Measurements from ENCODE around the gene TOP2A.
"Not testable (repeated sequence)": the region's sequence is repeated elsewhere in the genome, so short reads cannot be mapped to it uniquely, and the experiment has no call there.

The TOP2A gene

GRCh38 chr17:40425741-40426140, 8.0 kb upstream of the TOP2A start:
- DNase-seq: no peak

GRCh38 chr17:40422990-40423633, 5.4 kb upstream of the TOP2A start:
- DNase-seq: peak; percentile 19

GRCh38 chr17:40419559-40420331, 2.0 kb upstream of the TOP2A start:
- no peak for DNase-seq

- DNase-seq: no peak
Observed at GRCh38 chr17:40418428-40418706, 671 bp upstream of the TOP2A start.

- DNase-seq: peak; percentile 18
Observed at GRCh38 chr17:40417258-40417608, 463 bp downstream of the TOP2A start.

GRCh38 chr17:40416671-40417070, 1.0 kb downstream of the TOP2A start:
- no peak for DNase-seq

GRCh38 chr17:40415390-40415789, 2.3 kb downstream of the TOP2A start:
- no peak for DNase-seq

- not testable (repeated sequence) for DNase-seq
Observed at GRCh38 chr17:40414312-40414711, 3.4 kb downstream of the TOP2A start.

- DNase-seq: no peak
Observed at GRCh38 chr17:40412880-40413279, 4.8 kb downstream of the TOP2A start.

GRCh38 chr17:40411821-40412220, 5.9 kb downstream of the TOP2A start:
- no peak for DNase-seq

- no peak for DNase-seq
Observed at GRCh38 chr17:40410082-40410481, 7.6 kb downstream of the TOP2A start.

- DNase-seq: not testable (repeated sequence)
Observed at GRCh38 chr17:40409540-40409939, 8.2 kb downstream of the TOP2A start.

GRCh38 chr17:40407460-40407859, 10.2 kb downstream of the TOP2A start:
- no peak for DNase-seq

GRCh38 chr17:40404003-40404402, 13.7 kb downstream of the TOP2A start:
- no peak for DNase-seq

- no peak for DNase-seq
Observed at GRCh38 chr17:40402668-40403067, 15.0 kb downstream of the TOP2A start.

- DNase-seq: peak; percentile 9
Observed at GRCh38 chr17:40399185-40399584, 18.5 kb downstream of the TOP2A start.

GRCh38 chr17:40386555-40386954, 31.1 kb downstream of the TOP2A start:
- DNase-seq: not testable (repeated sequence)

- no peak for DNase-seq
Observed at GRCh38 chr17:40382251-40382650, 35.4 kb downstream of the TOP2A start.

GRCh38 chr17:40378966-40379365, 38.7 kb downstream of the TOP2A start:
- no peak for DNase-seq

GRCh38 chr17:40377832-40378231, 39.9 kb downstream of the TOP2A start:
- no peak for DNase-seq

- DNase-seq: not testable (repeated sequence)
Observed at GRCh38 chr17:40376541-40376940, 41.2 kb downstream of the TOP2A start.

- not testable (repeated sequence) for DNase-seq
Observed at GRCh38 chr17:40375786-40376185, 41.9 kb downstream of the TOP2A start.

GRCh38 chr17:40374821-40375498, 42.7 kb downstream of the TOP2A start:
- no peak for DNase-seq

- DNase-seq: no peak
Observed at GRCh38 chr17:40373999-40374398, 43.7 kb downstream of the TOP2A start.
